Adrenal gland (tissue), 12 donors: ENCODE data around the gene UACA. TPM values are rescaled to one million over a fixed set of nuclear protein-coding genes. Genes with fewer than 3 reads are reported as not detected.
"Not testable (repeated sequence)": the region's sequence is repeated elsewhere in the genome, so short reads cannot be mapped to it uniquely, and the experiment has no call there.

Experiments used
- DNase-seq, 7 donors: peaks; one replicate each; pipeline ENCODE4 v3.0.0-alpha.2; 2019 to 2020
- H3K27ac ChIP-seq, 5 donors: fragments of 200-600 bp; sonication (generic) in 4 of 5; 1 replicate in 3 of 5; 2 replicates in 2 of 5; pipeline versions ENCODE4 v1.5.1 to v1.8.0; 2016 to 2020; ENCODE audit warnings: mild to moderate bottlenecking in 1 of 5
- H3K27me3 ChIP-seq: fragments of 200-600 bp; 2 replicates; pipeline ENCODE4 v1.8.0; 2021
- H3K36me3 ChIP-seq, 2 donors: fragments of 200-600 bp; replicated peaks in 1 of 2; 1 replicate in 1 of 2; 2 replicates in 1 of 2; pipeline versions ENCODE4 v1.5.1 to v1.8.0; 2018 to 2022
- H3K4me1 ChIP-seq, 2 donors: fragments of 200-600 bp; replicated peaks in 1 of 2; 1 replicate in 1 of 2; 2 replicates in 1 of 2; pipeline versions ENCODE4 v1.5.1 to v1.8.0; 2018 to 2021
- H3K4me3 ChIP-seq, 4 donors: fragments of 200-600 bp; sonication (generic) in 3 of 4; one replicate each; pipeline ENCODE4 v1.5.1; 2016 to 2018
- H3K9me3 ChIP-seq, 3 donors: fragments of 200-600 bp; sonication (generic) in 1 of 3; replicated peaks in 1 of 3; 1 replicate in 2 of 3; 2 replicates in 1 of 3; pipeline versions ENCODE4 v1.5.1 to v1.8.0; 2016 to 2021
- CTCF ChIP-seq, 6 experiments: fragments of 450-650 bp in 4 of 6; fragments of 200-600 bp in 2 of 6; sonication (generic) in 1 of 6; IDR thresholded peaks; 1 replicate in 5 of 6; 2 replicates in 1 of 6; pipeline versions ENCODE4 v1.5.1 to v1.8.0; 2016 to 2021; ENCODE audit warnings: antibody characterized with exemption in 6 of 6, mild to moderate bottlenecking in 2 of 6, moderate library complexity in 1 of 6
- POLR2A ChIP-seq, 2 donors: fragments of 450-650 bp; IDR thresholded peaks; one replicate each; pipeline ENCODE4 v1.6.1; 2017; ENCODE audit warnings: antibody characterized with exemption in 2 of 2, mild to moderate bottlenecking in 2 of 2, moderate library complexity in 1 of 2
- WGBS, 4 donors: extraction: QIAGEN DNeasy Blood & Tissue Kit in 2 of 4; methylation state at CpG; one replicate each; pipeline versions ENCODE4 v1.1.5 to v1.1.7; 2013 to 2017; 5-methylcytosine and 5-hydroxymethylcytosine counted together
- intact Hi-C, 2 donors: fragments of 100-400 bp; cut with DNase I; formaldehyde crosslinking; loops; one replicate each; pipeline versions ENCODE4 v1.14.1 to v1.15.0; 2022 to 2023
- polyA plus RNA-seq, 3 donors: library from polyadenylated mRNA; stranded (reverse); fragments of 200-250 nt in 2 of 3; fragments of 350-450 nt in 1 of 3; fragmentation: Illumina TruSeq in 1 of 3; extraction: RNeasy Lipid Tissue Mini Kit (QIAGEN cat#74804) in 1 of 3; gene quantifications; one replicate each; pipeline ENCODE4 v1.2.3, GENCODE V29; 2013 to 2014
- total RNA-seq, 9 donors: library from RNA; depleted of rRNA in 4 of 9; stranded (reverse); fragments of >200 nt in 4 of 9; fragments of 120-200 nt in 1 of 9; fragmentation: NEBNext Ultra II Directional in 1 of 9; extraction: Animal tissue kit (Norgen Biotek cat#: 25700) in 1 of 9; gene quantifications; one replicate each; pipeline versions ENCODE4 v1.1.0 to v1.2.4, GENCODE V29; 2013 to 2023
- donor health status: healthy with polysubstance abuse.
- donor health status: Bipolar disorder and iron deficiency.
- donor health status: DM: yes; HTN: yes; CAD: no.
- donor health status: DM: no; HTN: no; CAD: no.
- donor health status: DM: no; HTN: no; CAD: no.
- donor health status: DM: yes; HTN: yes; CAD: no.

UACA gene
- total and polyA plus RNA-seq, 12 donors = 16.7 to 186 (median 39.1) TPM

DNA sequence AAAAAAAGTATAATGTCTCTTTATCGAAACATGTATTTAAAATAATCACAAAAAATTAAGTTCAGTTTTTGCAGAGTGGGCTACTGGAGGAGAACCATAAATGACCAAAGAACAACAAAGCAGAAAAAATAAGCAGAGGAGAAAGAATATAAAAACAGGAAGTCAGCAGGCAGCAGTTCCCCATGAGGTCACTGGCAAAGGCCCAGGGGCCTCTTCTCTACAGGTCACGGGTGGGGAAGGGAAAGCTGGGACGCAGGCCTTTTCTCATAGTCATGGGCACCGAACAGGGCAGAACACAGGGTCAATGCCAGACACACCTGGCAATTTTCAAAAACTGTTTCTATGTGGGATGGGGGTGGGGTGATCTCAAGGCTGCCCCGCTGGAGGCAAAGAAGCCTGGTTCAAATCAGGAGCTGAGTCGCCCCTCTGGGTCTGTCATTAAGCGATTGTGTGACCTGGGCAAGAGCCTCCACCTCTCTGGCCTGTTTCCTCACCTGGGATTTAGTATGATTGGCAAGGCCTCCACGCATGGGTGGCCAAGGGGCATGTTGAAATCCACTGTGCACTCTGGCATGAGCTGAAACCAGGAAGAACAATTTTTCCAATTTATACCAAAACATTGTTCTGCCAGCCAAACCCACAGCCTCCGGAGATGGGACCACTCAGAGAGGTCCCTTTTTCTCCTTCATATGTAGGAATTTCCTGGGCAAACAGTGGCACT lies 43.8 kb upstream of the UACA start:
- intact Hi-C loops = no loop called here
- Histone ChIP-seq H3K4me1 (peaks cover 0 to 22% of the 10 kb centered on the region in 2 donors), H3K27me3 (no peaks in the 10 kb centered on the region), H3K4me3 (no peak overlapping the region), H3K27ac (peak overlapping the region in 3 of 5 donors; percentile 19 to 73 (median 41)), H3K36me3 (no peaks in the 10 kb centered on the region), H3K9me3 (no peaks in the 10 kb centered on the region)
- WGBS, 4 donors = 67 to 77% (median 71%) methylated on average over 9 of the region's 9 CpGs
- DNase-seq = peak; percentile 40 to 75 (median 59)
- no peak for TF ChIP-seq CTCF (IDR thresholded peaks at IDR 0.05)
- TF ChIP-seq POLR2A (IDR thresholded peaks at IDR 0.05) = no peak

DNA sequence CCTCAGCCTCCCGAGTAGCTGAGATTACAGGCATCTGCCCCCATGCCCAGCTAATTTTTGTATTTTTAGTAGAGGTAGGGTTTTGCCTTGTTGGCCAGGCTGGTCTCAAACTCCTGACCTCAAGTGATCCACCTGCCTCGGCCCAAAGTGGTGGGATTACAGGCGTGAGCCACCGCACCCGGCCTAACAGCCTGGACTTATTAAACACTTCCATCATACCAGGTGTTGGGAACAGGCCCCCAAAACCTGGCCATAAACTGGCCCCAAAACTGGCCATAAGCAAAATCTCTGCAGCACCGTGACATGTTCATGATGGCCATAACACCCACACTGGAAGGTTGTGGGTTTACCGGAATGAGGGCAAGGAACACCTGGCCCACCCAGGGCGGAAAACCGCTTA lies 41.0 kb upstream of the UACA start:
- WGBS, 4 donors = 93 to 97% (median 95%) methylated on average over 8 to 9 of the region's 9 CpGs
- DNase-seq, intact Hi-C loops, H3K27ac ChIP-seq, H3K4me3 ChIP-seq, H3K9me3 ChIP-seq, H3K27me3 ChIP-seq, H3K36me3 ChIP-seq: not testable (repeated sequence)
- H3K4me1 ChIP-seq = peaks cover 0 to 11% of the 10 kb centered on the region in 2 donors

DNA sequence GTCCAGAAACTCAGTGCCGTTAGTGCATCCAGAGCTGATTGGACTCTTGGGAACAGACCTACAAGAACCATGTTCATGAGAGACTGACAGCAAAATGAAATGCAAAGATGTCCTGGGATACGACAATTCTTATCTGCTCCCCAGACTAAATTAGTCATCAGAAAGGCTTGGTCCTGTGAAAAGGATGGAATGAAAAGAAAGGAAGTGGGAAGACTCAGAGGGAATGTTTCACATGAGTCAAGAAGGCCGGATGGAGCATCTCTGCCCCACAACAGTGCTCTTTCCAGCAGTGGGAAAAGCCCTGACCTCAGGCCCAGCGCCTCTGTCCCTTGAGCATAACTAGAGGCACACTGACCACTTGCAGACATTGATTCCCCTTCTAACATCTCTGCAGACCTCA lies 39.3 kb upstream of the UACA start:
- Histone ChIP-seq H3K36me3 (no peaks in the 10 kb centered on the region), H3K4me3 (no peak overlapping the region), H3K27me3 (no peaks in the 10 kb centered on the region), H3K9me3 (no peaks in the 10 kb centered on the region), H3K4me1 (peaks cover 0 to 11% of the 10 kb centered on the region in 2 donors), H3K27ac (no peak overlapping the region)
- DNase-seq = no peak
- intact Hi-C loops = no loop called here
- no peak for TF ChIP-seq CTCF (IDR thresholded peaks at IDR 0.05)
- TF ChIP-seq POLR2A (IDR thresholded peaks at IDR 0.05) = no peak
- WGBS, 4 donors = 67 to 83% (median 76%) methylated on average over 4 of the region's 4 CpGs

- no peaks in the 10 kb centered on the region for H3K27me3 ChIP-seq
- peak in 1 of 7 donors; percentile 37 for DNase-seq
- no peaks in the 10 kb centered on the region for H3K4me1 ChIP-seq
- intact Hi-C loops = no loop called here
- peak overlapping the region in 1 of 5 donors; percentile 17 for H3K27ac ChIP-seq
- 88 to 97% (median 92%) methylated on average over 5 of the region's 5 CpGs for WGBS, 4 donors
- H3K36me3 ChIP-seq = no peaks in the 10 kb centered on the region
- H3K9me3 ChIP-seq = no peaks in the 10 kb centered on the region
- TF ChIP-seq CTCF (IDR thresholded peaks at IDR 0.05) = no peak
- no peak for TF ChIP-seq POLR2A (IDR thresholded peaks at IDR 0.05)
- no peak overlapping the region for H3K4me3 ChIP-seq
These were observed 37.8 kb upstream of the UACA start for GRCh38 chr15:70801109-70801508.
